ENCODE results near the gene G2E3. TPM values are rescaled to one million over a fixed set of nuclear protein-coding genes. Genes with fewer than 3 reads are reported as not detected.

Gene G2E3
- total and polyA plus RNA-seq, 4 donors: 2.4 to 14.0 (median 5.7) TPM

GRCh38 chr14:30587141-30587540 is 28.2 kb downstream of the G2E3 start:
- H3K4me3 ChIP-seq (ENCODE audit: low read depth in 1 of 3, low read length in 3 of 3): no peak overlapping the region
- no peak overlapping the region for H3K27ac ChIP-seq (ENCODE audit: low read depth in 1 of 2, low read length in 2 of 2)
- H3K27me3 ChIP-seq (ENCODE audit: control insufficient read depth in 4 of 4, insufficient read depth in 4 of 4, low read length in 3 of 4): no peaks in the 10 kb centered on the region
- H3K9ac ChIP-seq (ENCODE audit: low read depth in 1 of 2, low read length in 2 of 2): no peak overlapping the region
- 84% methylated on average over 3 of the region's 3 CpGs for WGBS
- H3K4me1 ChIP-seq (ENCODE audit: control insufficient read depth in 4 of 4, insufficient read depth in 4 of 4, low read length in 3 of 4): no peaks in the 10 kb centered on the region
- no peaks in the 10 kb centered on the region for H3K9me3 ChIP-seq (ENCODE audit: control insufficient read depth in 4 of 4, low read length in 3 of 4)
- H3K36me3 ChIP-seq (ENCODE audit: control insufficient read depth in 4 of 4, insufficient read depth in 3 of 4, low read depth in 1 of 4, low read length in 3 of 4): peaks cover 0 to 6% (median 3%) of the 10 kb centered on the region in 4 donors
- DNase-seq (ENCODE audit: low spot score): no peak
- no peak for TF ChIP-seq RXRA (IDR thresholded peaks at IDR 0.05)
- no peak for TF ChIP-seq SP1 (IDR thresholded peaks at IDR 0.05)
- TF ChIP-seq HNF4G (IDR thresholded peaks at IDR 0.05): no peak
- TF ChIP-seq CTCF (IDR thresholded peaks at IDR 0.05; ENCODE audit: low read depth, low read length, missing input control): no peak
- no peak for TF ChIP-seq JUND (IDR thresholded peaks at IDR 0.05)

- Histone ChIP-seq H3K27me3 (ENCODE audit: control insufficient read depth in 4 of 4, insufficient read depth in 4 of 4, low read length in 3 of 4) (no peaks in the 10 kb centered on the region), H3K9ac (ENCODE audit: low read depth in 1 of 2, low read length in 2 of 2) (no peak overlapping the region), H3K4me3 (ENCODE audit: low read depth in 1 of 3, low read length in 3 of 3) (no peak overlapping the region), H3K36me3 (ENCODE audit: control insufficient read depth in 4 of 4, insufficient read depth in 3 of 4, low read depth in 1 of 4, low read length in 3 of 4) (peaks cover 0 to 6% (median 3%) of the 10 kb centered on the region in 4 donors), H3K27ac (ENCODE audit: low read depth in 1 of 2, low read length in 2 of 2) (no peak overlapping the region), H3K4me1 (ENCODE audit: control insufficient read depth in 4 of 4, insufficient read depth in 4 of 4, low read length in 3 of 4) (no peaks in the 10 kb centered on the region), H3K9me3 (ENCODE audit: control insufficient read depth in 4 of 4, low read length in 3 of 4) (no peaks in the 10 kb centered on the region)
- DNase-seq (ENCODE audit: low spot score): no peak
- TF ChIP-seq YY1 (IDR thresholded peaks at IDR 0.05) (no peak), FOXA2 (IDR thresholded peaks at IDR 0.05) (no peak), REST (IDR thresholded peaks at IDR 0.05) (no peak), MAX (IDR thresholded peaks at IDR 0.05) (no peak)
Observed at GRCh38 chr14:30588873-30589272, 29.9 kb downstream of the G2E3 start.

GRCh38 chr14:30596935-30597334 is 38.0 kb downstream of the G2E3 start:
- Histone ChIP-seq H3K4me1 (ENCODE audit: control insufficient read depth in 4 of 4, insufficient read depth in 4 of 4, low read length in 3 of 4) (no peaks in the 10 kb centered on the region), H3K36me3 (ENCODE audit: control insufficient read depth in 4 of 4, insufficient read depth in 3 of 4, low read depth in 1 of 4, low read length in 3 of 4) (peaks cover 0 to 18% (median 2%) of the 10 kb centered on the region in 4 donors), H3K9me3 (ENCODE audit: control insufficient read depth in 4 of 4, low read length in 3 of 4) (no peaks in the 10 kb centered on the region), H3K9ac (ENCODE audit: low read depth in 1 of 2, low read length in 2 of 2) (no peak overlapping the region), H3K27me3 (ENCODE audit: control insufficient read depth in 4 of 4, insufficient read depth in 4 of 4, low read length in 3 of 4) (no peaks in the 10 kb centered on the region), H3K27ac (ENCODE audit: low read depth in 1 of 2, low read length in 2 of 2) (no peak overlapping the region), H3K4me3 (ENCODE audit: low read depth in 1 of 3, low read length in 3 of 3) (no peak overlapping the region)
- no peak for DNase-seq (ENCODE audit: low spot score)
- WGBS: 80% methylated on average over 1 of the region's 1 CpG
- TF ChIP-seq FOXA1 (IDR thresholded peaks at IDR 0.05): no peak
- TF ChIP-seq HNF4G (IDR thresholded peaks at IDR 0.05): no peak
- no peak for TF ChIP-seq REST (IDR thresholded peaks at IDR 0.05)
- TF ChIP-seq FOXA2 (IDR thresholded peaks at IDR 0.05): no peak
- no peak for TF ChIP-seq SP1 (IDR thresholded peaks at IDR 0.05)
- TF ChIP-seq JUND (IDR thresholded peaks at IDR 0.05): no peak
- TF ChIP-seq EGR1 (IDR thresholded peaks at IDR 0.05; ENCODE audit: low read depth in 2 of 2): no peak
- TF ChIP-seq YY1 (IDR thresholded peaks at IDR 0.05): no peak
- TF ChIP-seq MAX (IDR thresholded peaks at IDR 0.05): no peak
- no peak for TF ChIP-seq NR2F2 (IDR thresholded peaks at IDR 0.05)
